Right lobe of liver (tissue), 6 donors: ENCODE measurements around the gene KLF14. TPM values are rescaled to one million over a fixed set of nuclear protein-coding genes. Genes with fewer than 3 reads are reported as not detected.
A peak's percentile ranks its signal among the peaks of the same experiment; 100 is the strongest.

Source experiments
- ATAC-seq, 4 donors: fragments of 200-7000 bp; cut with Tn5 transposase; one replicate each; pipeline ENCODE4 v1.9.1; 2020; ENCODE audit warnings: mild to moderate bottlenecking in 4 of 4, moderate library complexity in 4 of 4
- DNase-seq, 3 donors: peaks; one replicate each; pipeline ENCODE4 v3.0.0-alpha.2; 2020
- H3K27ac ChIP-seq, 3 donors: fragments of 200-600 bp; one replicate each; pipeline ENCODE4 v1.8.0; 2022
- H3K27me3 ChIP-seq, 2 donors: fragments of 200-600 bp; one replicate each; pipeline ENCODE4 v1.8.0; 2022
- H3K36me3 ChIP-seq, 4 donors: fragments of 200-600 bp; sonication (generic) in 1 of 4; one replicate each; pipeline versions ENCODE4 v1.5.1 to v1.8.0; 2017 to 2022; ENCODE audit warnings: control low read depth in 1 of 4
- H3K4me1 ChIP-seq, 4 donors: fragments of 200-600 bp; sonication (generic) in 1 of 4; one replicate each; pipeline versions ENCODE4 v1.5.1 to v1.8.0; 2017 to 2022; ENCODE audit warnings: control low read depth in 1 of 4
- H3K4me3 ChIP-seq, 3 donors: fragments of 200-600 bp; one replicate each; pipeline ENCODE4 v1.8.0; 2022
- H3K9me3 ChIP-seq, 4 donors: fragments of 200-600 bp; sonication (generic) in 1 of 4; one replicate each; pipeline versions ENCODE4 v1.5.1 to v1.8.0; 2017 to 2022; ENCODE audit warnings: control low read depth in 1 of 4
- POLR2A ChIP-seq: fragments of 450-650 bp; IDR thresholded peaks from one replicate; pipeline ENCODE4 v1.6.1; 2017; ENCODE audit warnings: antibody characterized with exemption, mild to moderate bottlenecking
- WGBS: methylation state at CpG from one replicate; pipeline ENCODE4 v1.1.6; 2018; ENCODE audit warnings: low coverage, low lambda C conversion rate; ENCODE audit not compliant: insufficient coverage; ENCODE audit errors: missing lambda C conversion rate; 5-methylcytosine and 5-hydroxymethylcytosine counted together
- intact Hi-C, 2 donors: fragments of 100-400 bp; cut with DNase I; formaldehyde crosslinking; loops; one replicate each; pipeline versions ENCODE4 v1.11.2 to v1.14.1; 2022
- total RNA-seq, 6 experiments: library from RNA; depleted of rRNA in 2 of 6; stranded (reverse); fragments of >200 nt in 2 of 6; fragmentation: NEBNext Ultra II Directional in 3 of 6; extraction: Animal tissue kit (Norgen Biotek cat#: 25700) in 3 of 6; gene quantifications; one replicate each; pipeline versions ENCODE4 v1.1.0 to v1.2.4, GENCODE V29; 2016 to 2023
- TF ChIP-seq, protein P1 (sequence below), 4 donors: fragments of 200-600 bp in 3 of 4; fragments of 450-650 bp in 1 of 4; IDR thresholded peaks; one replicate each; pipeline versions ENCODE4 v1.5.1 to v1.8.0; 2016 to 2022; ENCODE audit warnings: antibody characterized with exemption in 4 of 4, mild to moderate bottlenecking in 2 of 4
- donor health status: DM: no; HTN: yes; CAD: no.
- donor health status: DM: no; HTN: no; CAD: no.
- donor health status: DM: no; HTN: no; CAD: no.
- donor health status: DM: no; HTN: yes; CAD: no.
- donor health status: DM: no; HTN: yes; CAD: no.

KLF14 gene
- total RNA-seq, 6 experiments from 2014 or later = not detected

DNA sequence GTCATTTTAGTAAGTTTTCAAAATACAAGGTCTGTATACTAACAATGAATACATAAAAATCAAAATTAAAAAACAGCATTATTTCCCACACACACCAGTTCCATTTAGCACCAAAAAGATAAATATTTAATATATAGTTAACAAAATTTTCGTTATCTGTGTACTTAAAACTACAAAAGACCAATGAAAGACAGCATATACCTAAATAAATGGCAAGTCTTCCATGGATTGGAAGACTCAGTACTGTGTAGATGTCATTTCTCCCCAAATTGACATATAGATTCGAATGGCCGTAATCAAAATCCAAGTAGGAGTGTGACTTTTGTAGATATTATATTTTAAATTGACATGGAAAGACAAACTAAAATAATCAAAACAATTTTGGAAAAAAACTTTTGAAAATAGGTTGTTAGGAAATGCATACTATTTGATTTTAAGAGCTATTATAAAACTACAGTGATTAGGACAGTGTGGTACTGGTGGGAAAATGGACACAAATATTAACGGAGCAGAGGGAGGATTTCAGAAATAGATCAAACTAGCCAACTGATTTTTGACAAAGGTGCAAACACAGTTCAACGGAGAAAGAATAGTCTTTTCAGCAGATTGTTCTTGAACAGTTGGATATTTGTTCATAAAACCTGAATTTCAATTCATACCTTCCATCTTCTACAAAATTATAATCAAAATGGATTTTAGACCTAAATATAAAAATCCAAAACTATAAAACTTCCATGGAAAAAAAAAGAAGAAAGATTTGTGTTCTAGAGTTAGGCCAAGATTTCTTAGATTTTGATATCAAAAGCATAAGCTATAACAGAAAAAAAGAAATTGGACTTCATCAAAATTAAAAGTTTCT, 14.8 kb upstream of the KLF14 start:
- intact Hi-C loops = no loop called here
- Histone ChIP-seq H3K27me3 (peaks cover 0 to 8% of the 10 kb centered on the region in 2 donors), H3K9me3 (no peaks in the 10 kb centered on the region), H3K4me3 (no peak overlapping the region), H3K36me3 (no peaks in the 10 kb centered on the region), H3K27ac (no peak overlapping the region), H3K4me1 (no peaks in the 10 kb centered on the region)
- DNase-seq = no peak
- no peak for TF ChIP-seq POLR2A
- TF ChIP-seq, protein P1, sequence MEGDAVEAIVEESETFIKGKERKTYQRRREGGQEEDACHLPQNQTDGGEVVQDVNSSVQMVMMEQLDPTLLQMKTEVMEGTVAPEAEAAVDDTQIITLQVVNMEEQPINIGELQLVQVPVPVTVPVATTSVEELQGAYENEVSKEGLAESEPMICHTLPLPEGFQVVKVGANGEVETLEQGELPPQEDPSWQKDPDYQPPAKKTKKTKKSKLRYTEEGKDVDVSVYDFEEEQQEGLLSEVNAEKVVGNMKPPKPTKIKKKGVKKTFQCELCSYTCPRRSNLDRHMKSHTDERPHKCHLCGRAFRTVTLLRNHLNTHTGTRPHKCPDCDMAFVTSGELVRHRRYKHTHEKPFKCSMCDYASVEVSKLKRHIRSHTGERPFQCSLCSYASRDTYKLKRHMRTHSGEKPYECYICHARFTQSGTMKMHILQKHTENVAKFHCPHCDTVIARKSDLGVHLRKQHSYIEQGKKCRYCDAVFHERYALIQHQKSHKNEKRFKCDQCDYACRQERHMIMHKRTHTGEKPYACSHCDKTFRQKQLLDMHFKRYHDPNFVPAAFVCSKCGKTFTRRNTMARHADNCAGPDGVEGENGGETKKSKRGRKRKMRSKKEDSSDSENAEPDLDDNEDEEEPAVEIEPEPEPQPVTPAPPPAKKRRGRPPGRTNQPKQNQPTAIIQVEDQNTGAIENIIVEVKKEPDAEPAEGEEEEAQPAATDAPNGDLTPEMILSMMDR (IDR thresholded peaks at IDR 0.05) = no peak
- no peak for ATAC-seq
- 80% methylated on average over 5 of the region's 5 CpGs for WGBS

- Histone ChIP-seq H3K36me3 (no peaks in the 10 kb centered on the region), H3K4me1 (no peaks in the 10 kb centered on the region), H3K4me3 (no peak overlapping the region), H3K27ac (no peak overlapping the region), H3K9me3 (no peaks in the 10 kb centered on the region), H3K27me3 (peaks cover 0 to 9% of the 10 kb centered on the region in 2 donors)
- peak; percentile 31 to 51 (median 44) for ATAC-seq
- DNase-seq = no peak
- 8% methylated on average over 3 of the region's 3 CpGs for WGBS
- intact Hi-C loops = no loop called here
- TF ChIP-seq, protein P1 (IDR thresholded peaks at IDR 0.05) = no peak
- no peak for TF ChIP-seq POLR2A
Measured at GRCh38 chr7:130741331-130741995, 7.5 kb upstream of the KLF14 start.

DNA sequence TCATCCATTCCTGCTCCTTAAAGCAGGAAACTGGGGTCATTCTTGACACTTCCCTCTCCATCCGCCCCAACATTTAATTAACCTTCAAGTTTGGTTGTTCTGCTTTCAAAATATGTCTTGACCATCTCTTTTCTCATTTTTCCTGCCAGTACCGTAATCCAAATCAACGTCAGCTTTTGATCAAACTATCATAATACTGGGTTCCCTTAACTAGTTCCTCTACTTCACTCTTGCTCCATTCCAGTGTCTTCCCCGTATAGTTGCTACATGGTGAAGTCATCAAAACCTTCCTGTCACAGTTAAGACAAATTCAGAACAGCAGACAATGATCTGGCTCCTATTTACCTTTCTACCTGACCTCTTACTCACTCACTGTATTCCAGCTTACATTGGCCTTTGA, 6.6 kb upstream of the KLF14 start:
- WGBS = 35% methylated on average over 4 of the region's 4 CpGs
- intact Hi-C loops = no loop called here
- H3K36me3 ChIP-seq = no peaks in the 10 kb centered on the region
- DNase-seq (no peak), ATAC-seq (peak in 1 of 4 donors; percentile 24)
- H3K27me3 ChIP-seq = peaks cover under 1 to 18% of the 10 kb centered on the region in 2 donors
- H3K4me3 ChIP-seq = no peak overlapping the region
- no peak overlapping the region for H3K27ac ChIP-seq
- H3K9me3 ChIP-seq = no peaks in the 10 kb centered on the region
- no peak for TF ChIP-seq POLR2A
- TF ChIP-seq, protein P1 (IDR thresholded peaks at IDR 0.05) = no peak
- H3K4me1 ChIP-seq = no peaks in the 10 kb centered on the region

- Histone ChIP-seq H3K4me3 (no peak overlapping the region), H3K9me3 (peaks cover 0 to 7% (median 5%) of the 10 kb centered on the region in 4 donors), H3K36me3 (no peaks in the 10 kb centered on the region), H3K27me3 (peaks cover 5 to 29% of the 10 kb centered on the region in 2 donors), H3K27ac (no peak overlapping the region), H3K4me1 (peaks cover 0 to 6% (median 0%) of the 10 kb centered on the region in 4 donors)
- no peak for ATAC-seq
- TF ChIP-seq, protein P1 (IDR thresholded peaks at IDR 0.05) = no peak
- TF ChIP-seq POLR2A = no peak
- no peak for DNase-seq
- 55% methylated on average over 5 of the region's 5 CpGs for WGBS
- intact Hi-C loops = no loop called here
Measured at GRCh38 chr7:130736298-130736900, 2.4 kb upstream of the KLF14 start.
